Progenitor cell of endocrine pancreas (in vitro differentiated cells): ENCODE results near the gene DOCK9. TPM values are rescaled to one million over a fixed set of nuclear protein-coding genes. Genes with fewer than 3 reads are reported as not detected.

Source experiments
- total RNA-seq: library from RNA; stranded (reverse); gene quantifications from 2 replicates; pipeline ENCODE4 v1.2.1, GENCODE V29; 2021

DOCK9 gene
- total RNA-seq, 1 donor from 2014 or later: 35.7 TPM

Other genes starting within 250 kb of the DOCK9 start
- gene SLC15A1, start 225.4 kb downstream of the DOCK9 start, total RNA-seq: 0.53 and 1.2 TPM in 2 replicates
- gene UBAC2, start 222.8 kb upstream of the DOCK9 start, total RNA-seq: 60.6 and 61.6 TPM in 2 replicates